Activated CD8-positive, alpha-beta memory T cell treated with anti-CD3 and anti-CD28 coated beads, Interleukin-2, amount 50 U/mL, for 24 hours (primary cell): ENCODE measurements around the gene CDH15.
"Not testable (repeated sequence)": the region's sequence is repeated elsewhere in the genome, so short reads cannot be mapped to it uniquely, and the experiment has no call there.

ENCODE experiments used
- DNase-seq: peaks from one replicate; pipeline ENCODE4 v3.0.0-alpha.2; 2020; ENCODE audit errors: extremely low read depth

CDH15 gene

DNA sequence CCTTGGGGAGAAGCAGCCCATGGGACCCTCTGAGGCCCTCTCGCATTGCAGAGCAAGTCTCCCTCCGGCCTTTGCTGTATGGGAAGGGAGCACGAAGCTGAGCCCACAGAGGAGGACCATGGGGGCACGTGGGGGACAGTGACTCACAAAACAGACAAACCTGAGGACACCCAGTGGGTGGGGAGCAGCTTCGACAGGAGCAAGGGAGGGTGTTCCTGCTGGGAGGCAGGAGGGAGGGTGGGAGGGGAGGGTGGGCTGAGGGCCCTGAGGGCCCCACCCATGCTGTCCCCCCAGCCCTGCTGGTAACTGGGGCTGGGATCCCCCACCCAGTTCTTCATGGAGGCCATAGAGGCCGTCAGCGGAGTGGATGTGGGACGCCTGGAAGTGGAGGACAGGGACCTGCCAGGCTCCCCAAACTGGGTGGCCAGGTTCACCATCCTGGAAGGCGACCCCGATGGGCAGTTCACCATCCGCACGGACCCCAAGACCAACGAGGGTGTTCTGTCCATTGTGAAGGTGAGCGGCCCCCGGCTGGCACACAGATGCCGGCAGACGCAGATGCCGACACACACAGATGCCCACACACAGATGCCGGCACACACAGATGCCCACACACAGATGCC, 16.3 kb downstream of the CDH15 start:
- DNase-seq, result no peak

DNA sequence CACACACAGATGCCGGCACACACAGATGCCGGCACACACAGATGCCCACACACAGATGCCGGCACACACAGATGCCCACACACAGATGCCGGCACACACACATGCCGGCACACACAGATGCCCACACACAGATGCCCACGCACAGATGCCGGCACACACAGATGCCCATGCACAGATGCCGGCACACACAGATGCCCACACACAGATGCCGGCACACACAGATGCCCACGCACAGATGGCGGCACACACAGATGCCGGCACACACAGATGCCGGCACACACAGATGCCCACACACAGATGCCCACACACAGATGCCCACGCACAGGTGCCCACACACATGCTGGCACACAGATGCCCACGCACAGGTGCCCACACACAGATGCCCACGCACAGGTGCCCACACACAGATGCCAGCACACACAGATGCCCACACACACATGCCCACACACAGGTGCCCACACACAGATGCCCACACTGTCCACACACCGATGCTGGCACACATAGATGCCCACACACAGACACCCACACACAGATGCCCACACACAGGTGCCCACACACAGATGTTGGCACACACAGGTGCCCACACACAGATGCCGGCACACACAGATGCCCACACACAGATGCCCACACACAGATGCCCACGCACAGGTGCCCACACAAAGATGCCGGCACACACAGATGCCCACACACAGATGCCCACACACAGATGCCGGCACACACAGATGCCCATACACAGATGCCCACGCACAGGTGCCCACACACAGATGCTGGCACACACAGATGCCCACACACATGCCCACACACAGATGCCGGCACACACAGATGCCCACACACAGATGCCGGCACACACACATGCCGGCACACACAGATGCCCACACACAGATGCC, 17.2 kb downstream of the CDH15 start:
- DNase-seq, result not testable (repeated sequence)

DNA sequence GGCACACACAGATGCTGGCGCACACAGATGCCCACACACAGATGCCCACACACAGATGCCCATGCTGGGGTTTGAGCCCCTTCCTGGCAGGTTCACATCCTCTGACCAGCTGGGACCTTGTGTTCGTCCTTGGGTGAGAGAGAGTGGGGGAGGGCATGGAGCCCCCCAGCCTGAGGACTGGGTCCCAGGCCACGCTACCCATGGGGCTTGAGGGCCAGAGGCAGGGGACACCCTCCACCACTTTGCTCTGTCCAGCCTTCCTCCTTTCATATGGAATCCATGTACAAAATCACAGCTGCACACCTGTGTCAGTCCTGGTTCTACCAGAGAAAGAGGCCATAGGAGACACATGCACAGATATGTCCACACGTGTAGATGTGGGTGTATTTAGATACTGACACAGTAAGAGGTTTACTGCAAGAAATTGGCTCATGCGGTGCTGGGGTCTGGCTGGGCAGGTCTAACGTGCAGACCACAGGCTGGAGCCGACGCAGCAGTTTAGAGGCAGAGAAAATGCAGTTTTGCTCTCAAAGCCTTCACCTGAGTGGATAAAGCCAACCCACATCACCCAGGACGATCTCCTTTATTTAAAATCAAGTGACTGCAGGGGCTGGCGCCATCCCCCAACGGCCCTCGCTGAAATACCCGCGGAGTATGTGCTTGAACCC, 17.9 kb downstream of the CDH15 start:
- DNase-seq, result no peak

DNA sequence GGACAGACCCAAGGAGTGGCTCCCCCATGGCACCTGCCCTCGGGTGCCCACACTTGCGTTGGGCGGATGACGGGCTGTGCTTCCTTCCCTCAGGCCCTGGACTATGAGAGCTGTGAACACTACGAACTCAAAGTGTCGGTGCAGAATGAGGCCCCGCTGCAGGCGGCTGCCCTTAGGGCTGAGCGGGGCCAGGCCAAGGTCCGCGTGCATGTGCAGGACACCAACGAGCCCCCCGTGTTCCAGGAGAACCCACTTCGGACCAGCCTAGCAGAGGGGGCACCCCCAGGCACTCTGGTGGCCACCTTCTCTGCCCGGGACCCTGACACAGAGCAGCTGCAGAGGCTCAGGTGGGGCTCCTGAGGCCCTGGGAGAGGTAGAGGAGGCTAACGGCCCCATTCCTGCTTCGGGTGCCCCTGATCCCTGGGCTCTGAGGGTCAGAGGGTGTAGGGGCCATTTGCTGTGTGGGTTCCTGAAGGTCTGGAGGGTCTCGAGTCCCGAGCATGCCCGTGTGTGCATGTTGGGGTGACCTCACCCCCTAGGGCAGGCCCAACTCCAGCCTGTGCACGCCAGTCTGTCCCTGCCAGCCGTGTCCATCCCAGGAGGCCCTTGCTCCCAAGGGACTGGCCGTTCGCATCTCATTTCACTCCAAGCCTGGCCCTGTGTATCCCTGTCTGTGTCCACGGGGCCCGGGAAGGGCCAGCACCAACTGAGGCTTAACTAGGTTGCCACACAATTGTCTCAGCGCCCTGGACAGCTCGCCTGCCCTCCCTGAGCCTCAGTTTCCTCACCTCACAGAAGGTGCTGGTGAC, 18.8 kb downstream of the CDH15 start:
- DNase-seq, result no peak

DNA sequence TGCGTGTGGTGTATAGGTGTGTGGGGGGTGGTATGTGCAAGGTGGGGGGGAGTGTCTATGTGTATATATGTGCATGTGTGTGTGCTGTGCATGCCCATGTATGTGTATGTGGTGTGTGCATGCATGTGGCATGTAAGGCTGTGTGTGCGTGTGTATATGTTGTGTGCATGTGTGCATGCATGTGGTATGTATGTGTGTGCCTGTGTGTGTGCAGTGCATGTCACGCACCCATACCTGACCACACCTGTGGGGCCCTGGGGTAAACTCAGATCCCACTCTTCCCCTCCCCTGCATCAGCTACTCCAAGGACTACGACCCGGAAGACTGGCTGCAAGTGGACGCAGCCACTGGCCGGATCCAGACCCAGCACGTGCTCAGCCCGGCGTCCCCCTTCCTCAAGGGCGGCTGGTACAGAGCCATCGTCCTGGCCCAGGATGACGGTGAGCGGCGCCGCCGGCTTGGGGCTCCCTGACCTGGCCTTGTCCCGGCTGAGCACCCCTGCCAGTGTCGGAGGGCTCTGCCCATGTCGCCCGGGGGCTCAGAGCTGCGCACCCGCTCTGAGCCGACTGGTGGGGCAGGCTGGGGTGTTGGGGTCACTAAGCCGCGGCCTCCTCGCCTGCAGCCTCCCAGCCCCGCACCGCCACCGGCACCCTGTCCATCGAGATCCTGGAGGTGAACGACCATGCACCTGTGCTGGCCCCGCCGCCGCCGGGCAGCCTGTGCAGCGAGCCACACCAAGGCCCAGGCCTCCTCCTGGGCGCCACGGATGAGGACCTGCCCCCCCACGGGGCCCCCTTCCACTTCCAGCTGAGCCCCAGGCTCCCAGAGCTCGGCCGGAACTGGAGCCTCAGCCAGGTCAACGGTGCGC, 19.7 kb downstream of the CDH15 start:
- DNase-seq, result no peak

DNA sequence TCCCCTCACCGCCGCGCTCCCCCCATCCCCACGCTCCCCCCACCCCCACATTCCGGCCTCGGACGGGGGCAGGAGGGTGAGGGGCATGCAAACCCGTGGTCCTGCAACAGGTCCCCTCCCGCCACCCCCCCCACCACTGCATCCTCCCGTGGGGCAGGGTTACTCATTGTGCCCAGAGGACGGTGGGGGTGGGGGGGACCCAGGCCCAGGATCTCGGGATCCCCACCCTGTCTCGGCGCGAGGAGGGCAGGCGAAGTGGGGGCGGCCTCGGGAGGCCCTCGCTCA, 20.3 kb downstream of the CDH15 start:
- DNase-seq, result no peak

DNA sequence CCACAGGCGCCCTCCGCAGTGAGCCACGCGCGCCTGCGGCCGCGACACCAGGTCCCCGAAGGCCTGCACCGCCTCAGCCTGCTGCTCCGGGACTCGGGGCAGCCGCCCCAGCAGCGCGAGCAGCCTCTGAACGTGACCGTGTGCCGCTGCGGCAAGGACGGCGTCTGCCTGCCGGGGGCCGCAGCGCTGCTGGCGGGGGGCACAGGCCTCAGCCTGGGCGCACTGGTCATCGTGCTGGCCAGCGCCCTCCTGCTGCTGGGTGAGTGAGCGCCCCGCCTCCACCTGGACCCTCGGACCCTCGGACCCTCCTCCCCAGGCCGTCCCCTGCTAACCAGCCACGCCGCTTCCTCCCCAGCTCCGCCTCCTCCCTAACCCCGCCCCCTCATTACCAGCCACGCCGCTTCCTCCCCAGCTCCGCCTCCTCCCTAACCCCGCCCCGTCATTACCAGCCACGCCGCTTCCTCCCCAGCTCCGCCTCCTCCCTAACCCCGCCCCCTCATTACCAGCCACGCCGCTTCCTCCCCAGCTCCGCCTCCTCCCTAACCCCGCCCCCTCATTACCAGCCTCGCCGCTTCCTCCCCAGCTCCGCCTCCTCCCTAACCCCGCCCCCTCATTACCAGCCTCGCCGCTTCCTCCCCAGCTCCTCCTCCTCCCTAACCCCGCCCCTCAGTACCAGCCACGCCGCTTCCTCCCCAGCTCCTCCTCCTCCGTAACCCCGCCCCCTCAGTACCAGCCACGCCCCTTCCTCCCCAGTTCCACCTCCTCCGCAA, 20.8 kb downstream of the CDH15 start:
- not testable (repeated sequence) for DNase-seq

DNA sequence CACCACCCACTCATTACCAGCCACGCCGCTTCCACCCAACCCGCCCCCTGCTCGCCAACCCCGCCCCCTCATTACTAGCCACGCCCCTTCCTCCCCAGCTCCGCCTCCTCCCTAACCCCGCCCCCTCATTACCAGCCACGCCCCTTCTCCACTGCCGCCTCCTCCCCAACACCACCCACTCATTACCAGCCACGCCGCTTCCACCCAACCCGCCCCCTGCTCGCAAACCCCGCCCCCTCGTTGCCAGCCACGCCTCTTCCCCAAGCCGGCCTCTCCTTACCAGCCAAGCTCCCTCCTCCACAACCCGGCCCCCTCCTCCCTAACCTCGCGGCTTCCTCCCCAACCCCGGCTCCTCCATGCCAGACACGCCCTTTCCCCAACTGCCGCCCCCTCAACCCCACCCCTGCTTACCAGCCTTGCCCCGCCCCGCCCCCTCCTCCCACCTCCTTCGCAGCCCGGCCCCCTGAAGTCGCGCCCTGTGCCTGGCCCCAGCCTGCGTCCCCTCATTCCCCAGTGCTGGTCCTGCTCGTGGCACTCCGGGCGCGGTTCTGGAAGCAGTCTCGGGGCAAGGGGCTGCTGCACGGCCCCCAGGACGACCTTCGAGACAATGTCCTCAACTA, 21.5 kb downstream of the CDH15 start:
- peak; percentile 45 for DNase-seq

DNA sequence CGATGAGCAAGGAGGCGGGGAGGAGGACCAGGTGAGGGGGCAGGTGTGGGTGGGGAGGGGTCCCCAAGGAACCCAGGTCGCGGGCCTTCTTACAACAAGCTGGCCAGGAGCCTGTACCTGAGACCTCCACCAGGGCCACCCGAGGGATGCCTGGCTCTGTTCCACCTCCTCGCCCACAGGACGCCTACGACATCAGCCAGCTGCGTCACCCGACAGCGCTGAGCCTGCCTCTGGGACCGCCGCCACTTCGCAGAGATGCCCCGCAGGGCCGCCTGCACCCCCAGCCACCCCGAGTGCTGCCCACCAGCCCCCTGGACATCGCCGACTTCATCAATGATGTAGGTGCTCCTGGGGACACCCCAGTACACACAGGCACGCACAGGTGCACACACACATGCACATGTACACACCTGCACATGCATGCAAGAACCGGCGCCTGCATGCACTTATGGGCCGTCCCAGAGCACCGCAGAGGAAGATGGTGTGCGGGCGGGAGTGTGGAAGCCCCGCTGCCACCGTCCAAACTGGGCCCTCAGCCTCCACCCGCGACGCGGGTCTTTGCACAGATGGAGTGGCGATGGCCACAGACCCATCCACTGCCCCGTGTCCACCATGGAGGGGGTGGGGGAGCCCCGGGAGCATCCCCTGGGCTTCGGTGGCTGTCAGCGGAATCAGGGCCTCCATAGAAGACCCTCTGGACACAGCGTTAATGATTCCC, 22.2 kb downstream of the CDH15 start:
- no peak for DNase-seq

DNA sequence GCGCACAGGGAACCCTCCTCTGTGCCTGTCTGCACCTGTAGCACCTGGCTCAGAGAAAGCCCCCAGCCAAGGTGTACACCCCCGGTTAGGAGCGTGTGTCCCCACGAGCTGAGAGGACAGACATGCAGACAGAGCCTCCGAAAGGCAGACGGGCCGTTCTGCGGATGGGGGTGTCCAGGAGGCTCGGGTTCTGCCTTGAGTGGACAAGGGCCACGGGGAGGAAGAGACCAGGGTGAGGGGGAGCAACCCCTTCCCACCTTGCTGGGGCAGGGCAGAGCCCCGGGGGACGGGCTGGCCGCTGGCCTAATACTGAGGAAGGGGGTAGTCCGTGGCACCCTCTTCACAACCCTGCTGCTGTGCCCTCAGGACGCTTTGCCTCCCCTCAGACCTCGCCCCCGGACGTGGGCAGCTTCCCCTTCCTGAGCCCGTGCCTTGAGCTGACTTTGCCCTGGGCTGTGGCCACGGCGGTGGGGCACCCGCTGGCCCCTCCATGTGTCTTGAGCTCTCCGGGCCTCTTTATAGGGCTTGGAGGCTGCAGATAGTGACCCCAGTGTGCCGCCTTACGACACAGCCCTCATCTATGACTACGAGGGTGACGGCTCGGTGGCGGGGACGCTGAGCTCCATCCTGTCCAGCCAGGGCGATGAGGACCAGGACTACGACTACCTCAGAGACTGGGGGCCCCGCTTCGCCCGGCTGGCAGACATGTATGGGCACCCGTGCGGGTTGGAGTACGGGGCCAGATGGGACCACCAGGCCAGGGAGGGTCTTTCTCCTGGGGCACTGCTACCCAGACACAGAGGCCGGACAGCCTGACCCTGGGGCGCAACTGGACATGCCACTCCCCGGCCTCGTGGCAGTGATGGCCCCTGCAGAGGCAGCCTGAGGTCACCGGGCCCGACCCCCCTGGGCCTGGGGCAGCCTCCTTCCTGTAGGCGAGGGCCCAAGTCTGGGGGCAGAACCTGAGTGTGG, 23.1 kb downstream of the CDH15 start:
- no peak for DNase-seq

DNA sequence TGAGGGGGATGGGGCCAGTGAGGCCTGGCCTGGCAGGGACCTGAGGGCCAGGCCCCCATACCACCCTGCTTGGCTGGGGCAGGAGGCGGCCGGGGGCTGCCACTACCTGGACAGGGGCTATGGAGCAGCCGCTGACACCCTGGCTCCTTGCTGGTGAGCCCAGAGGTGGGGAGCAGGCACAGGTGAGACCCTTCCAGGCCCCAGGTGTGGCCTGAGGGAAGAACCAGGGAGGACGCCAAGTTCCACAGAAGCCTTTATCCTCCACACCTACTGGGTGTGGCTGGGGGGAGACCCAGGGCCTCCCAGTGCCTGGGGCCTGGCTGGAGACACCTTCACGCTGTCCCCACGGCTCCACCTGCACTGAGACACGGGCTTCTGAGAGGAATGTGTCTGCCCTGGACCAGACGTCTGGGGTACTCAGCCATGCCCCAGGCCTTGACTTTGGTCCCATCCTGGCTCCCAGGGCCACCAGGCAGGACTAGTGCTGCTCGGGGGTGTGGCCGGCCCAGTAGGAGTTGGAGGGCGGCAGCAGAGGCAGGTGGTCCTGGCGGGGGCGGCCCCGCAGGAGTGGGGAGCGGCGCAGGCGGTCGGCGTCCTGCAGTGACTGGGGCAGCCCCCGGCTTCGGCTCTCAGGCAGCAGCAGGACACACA, 24.1 kb downstream of the CDH15 start:
- no peak for DNase-seq

DNA sequence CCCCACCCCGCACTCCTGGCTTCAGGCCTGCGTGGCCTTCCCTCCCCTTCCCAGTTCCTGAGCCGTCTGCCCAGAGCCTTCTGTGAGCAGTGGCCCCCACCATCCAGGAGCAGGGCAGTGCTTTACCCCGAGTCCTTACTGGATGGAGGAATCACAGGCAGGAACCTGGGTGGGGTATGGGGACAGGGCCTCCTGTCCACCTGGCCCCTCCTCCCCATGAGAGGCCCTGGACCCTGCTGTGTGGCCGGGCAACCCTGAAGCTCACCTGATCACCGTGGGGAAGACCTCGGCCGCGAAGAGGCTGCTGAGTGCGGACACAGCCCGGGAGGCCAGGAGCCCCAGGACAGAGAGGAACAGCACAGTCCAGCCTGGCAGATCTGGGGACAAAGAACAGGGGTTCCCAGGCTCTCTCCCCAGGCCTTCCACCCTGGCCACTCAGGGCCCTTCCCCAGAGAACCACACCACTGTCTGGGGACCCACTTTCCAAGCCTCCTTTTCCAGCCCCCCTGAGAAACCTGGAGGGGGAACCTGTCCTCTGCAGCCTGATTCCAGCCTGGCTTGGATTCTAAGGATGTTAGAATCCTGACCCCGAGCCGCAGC, 25.6 kb downstream of the CDH15 start:
- no peak for DNase-seq

DNA sequence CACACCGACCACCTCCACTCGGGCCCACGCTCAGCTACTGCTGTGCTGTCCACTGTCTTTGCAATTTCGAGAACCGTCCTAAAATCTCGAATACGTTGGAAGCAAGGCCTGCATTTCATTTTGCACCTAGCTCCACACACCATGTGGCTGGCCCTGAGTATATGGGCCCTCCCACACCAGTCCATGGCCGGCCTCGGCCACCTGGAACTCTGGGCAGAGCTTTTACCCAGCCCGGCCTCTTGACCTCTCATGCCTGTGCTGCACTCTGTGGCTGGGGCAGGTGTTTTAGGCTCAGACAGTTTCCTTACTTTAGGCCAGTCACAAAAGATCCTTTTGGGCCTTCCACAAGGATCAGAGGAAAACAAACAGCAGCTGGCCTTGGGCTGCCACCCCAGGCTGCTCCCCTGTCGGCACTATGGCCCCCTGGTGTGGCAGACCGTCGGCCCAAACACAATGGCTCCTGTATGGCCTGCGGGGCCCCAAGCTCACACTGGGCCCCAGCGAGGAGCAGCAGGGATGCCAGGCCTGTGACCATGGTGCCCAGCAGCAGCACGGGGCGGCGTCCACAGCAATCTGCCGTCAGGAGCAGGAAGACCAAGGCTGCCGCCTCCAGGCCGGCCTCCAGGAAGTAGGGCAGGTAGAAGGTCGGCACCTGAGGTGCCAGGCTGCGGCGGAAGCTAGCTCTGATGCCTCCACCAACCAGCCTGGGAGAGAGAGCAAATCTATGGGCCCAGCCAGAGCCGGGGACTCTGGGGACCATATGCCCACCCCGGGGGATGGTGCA, 26.3 kb downstream of the CDH15 start:
- DNase-seq, result no peak

DNA sequence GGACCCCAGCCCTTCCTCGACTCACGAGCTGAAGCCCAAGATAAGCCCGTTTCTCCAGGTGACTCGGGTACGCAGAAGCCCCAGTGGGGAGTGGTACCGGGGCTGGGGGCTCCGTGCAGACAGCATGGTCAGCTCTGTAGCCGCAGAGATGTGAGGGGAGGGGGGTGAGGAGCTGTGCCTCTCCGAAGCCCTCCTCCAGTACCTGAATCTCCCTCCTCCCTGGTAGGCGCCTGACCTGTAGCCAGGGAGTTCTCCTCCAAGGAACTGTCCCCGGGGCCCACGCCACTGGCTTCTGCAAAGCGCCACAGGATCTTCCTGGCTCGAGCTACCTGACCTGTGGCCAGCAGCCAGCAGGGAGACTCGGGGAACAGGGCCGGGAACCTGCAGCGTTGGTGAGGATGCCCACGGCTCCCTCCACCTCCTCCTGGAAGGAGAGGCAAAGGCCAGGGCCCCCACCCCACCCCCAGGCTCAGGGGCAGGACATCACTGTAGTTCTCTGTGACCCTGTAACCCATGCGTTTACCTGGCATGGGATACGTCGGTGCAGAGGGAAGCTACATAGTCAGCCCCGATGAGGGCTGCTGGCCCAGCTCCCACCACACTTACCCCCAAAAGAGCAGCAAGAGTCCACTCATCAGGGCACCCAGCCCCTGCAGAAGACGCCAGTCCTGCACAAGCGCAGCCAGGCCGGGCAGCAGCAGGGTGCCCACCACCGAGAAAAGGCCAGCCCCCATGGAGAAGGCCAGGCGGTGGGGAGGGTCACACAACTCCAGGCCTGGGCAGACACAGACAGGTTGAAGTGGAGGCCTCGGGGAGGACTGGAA, 27.1 kb downstream of the CDH15 start:
- DNase-seq, result no peak
